A549 treated with Mapracorat at 1 μM for 4 hours (cell line): ENCODE data around the gene CRB1. TPM values are rescaled to one million over a fixed set of nuclear protein-coding genes. Genes with fewer than 3 reads are reported as not detected.

ENCODE experiments used
- total RNA-seq: library from RNA; stranded (reverse); fragments of 200-300 nt; extraction: Qiagen RNA extraction; gene quantifications from 5 replicates; pipeline ENCODE4 v1.2.3, GENCODE V29; 2022

CRB1 gene
- not detected in 5 replicates for total RNA-seq

GRCh38 chr1:197268012-197268411, at the start of gene CRB1:
Gene CRB1 (plus strand): TSS chr1:197268252. CDS start chr1:197268413, 161 bp downstream.

Other genes with a start within 250 kb of the CRB1 start
- not detected in 5 replicates for gene F13B, start 201.0 kb upstream of the CRB1 start, total RNA-seq
- gene ASPM, start 121.6 kb upstream of the CRB1 start, total RNA-seq, result 17.5 to 24.6 TPM (median 23.3 TPM) in 5 replicates
- gene ZBTB41, start 67.0 kb upstream of the CRB1 start, total RNA-seq, result 2.2 to 4.0 TPM (median 3.0 TPM) in 5 replicates